ENCODE results near the gene EPHA7.

EPHA7 gene

DNA sequence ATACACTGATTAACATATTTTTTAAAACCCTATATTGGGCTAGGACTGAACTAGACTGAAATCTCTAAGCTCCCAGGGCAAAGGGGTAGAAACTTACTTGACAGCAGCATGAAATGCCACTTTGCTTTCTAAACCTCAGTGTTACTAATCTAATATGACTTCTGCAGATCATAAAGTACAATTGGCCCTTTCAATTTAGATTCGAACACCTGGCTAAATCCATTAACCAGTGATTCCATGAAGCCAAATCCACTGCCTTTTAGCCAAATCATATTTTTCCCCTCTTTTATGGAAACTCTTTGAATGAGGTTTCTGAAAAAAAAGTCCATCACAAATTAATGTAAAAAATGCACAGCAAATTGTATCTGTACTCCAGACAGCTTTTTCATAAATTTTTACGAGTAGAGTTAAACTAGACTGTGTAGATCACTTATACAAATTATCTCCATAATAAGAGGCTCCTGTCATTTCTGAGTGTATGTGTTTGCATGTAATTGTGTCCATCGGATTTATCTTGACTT is 25.7 kb downstream of the EPHA7 start:
- DNase-seq (ENCODE audit: low read depth, low spot score), result no peak

DNA sequence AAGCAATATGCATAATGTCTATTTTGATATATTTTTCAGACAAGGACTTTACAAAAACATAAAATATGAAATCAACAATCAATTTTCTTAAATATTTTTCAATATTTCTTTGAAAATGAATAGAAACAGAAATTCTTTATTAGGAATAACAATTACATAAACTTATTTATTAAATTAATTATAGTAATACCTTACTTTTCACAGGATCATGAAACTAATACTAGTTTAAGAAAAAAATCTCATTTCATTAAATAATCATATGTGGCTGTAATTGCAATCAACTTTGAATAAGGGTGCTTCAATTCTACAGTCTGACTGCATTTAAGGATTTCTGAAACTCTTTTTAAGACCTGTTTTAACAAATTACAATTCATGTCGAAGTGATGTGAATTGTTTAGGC is 26.6 kb downstream of the EPHA7 start:
- no peak for DNase-seq (ENCODE audit: low read depth, low spot score)

DNA sequence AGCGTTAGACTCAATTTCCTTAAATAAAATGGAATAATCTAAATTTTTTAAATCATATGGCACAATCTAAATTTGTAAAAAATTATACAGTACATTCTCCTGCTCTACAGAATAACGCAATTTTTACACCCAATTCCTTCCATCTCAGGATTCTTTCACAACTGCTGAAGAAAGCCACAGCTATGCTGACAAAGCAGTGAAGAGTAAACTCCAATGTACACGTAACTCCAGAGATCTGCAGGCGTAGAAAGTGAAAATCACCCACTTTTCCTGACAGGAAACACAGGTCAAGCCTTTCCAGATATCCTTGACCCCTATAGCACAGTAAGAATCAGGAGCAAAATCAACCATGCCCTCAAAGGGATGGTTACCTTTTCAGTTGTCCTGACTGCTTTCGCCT is 27.4 kb downstream of the EPHA7 start:
- no peak for DNase-seq (ENCODE audit: low read depth, low spot score)

DNA sequence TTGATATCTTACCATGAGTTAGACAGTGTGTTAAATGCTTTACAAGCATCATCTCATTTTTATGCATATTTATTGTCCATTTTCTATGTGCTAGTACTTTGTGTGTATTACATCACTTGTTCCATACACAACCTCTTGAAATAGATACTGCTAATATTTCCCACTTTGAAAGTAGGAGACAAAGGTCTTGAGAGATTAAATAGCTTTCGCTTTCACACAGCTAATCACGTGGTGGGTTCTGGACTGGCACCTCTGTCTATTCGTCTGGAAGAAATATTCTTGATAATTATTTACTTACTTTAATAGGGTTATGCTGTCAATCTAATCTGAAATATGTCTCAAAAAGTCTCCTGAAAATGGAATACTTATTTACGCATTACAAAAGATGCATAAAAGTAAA is 30.2 kb downstream of the EPHA7 start:
- no peak for DNase-seq (ENCODE audit: low read depth, low spot score)

DNA sequence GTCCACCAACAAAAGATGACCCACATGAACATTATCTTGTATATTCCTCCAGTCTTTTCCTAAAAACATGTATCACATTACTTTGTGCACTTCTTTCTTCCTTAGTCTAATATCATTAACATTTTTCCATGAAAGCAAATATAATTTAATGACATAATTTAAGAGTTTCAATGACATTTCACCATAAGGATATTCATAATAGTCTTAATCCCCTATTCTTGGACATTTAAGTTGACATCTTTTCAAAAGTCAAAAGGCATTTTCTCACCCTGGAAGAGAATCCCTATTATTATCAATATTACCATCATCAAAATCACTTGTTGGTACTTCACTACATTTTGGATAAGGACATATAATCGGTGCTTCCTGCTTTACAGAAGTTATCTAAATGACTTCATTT is 31.3 kb downstream of the EPHA7 start:
- DNase-seq (ENCODE audit: low read depth, low spot score), result no peak

DNA sequence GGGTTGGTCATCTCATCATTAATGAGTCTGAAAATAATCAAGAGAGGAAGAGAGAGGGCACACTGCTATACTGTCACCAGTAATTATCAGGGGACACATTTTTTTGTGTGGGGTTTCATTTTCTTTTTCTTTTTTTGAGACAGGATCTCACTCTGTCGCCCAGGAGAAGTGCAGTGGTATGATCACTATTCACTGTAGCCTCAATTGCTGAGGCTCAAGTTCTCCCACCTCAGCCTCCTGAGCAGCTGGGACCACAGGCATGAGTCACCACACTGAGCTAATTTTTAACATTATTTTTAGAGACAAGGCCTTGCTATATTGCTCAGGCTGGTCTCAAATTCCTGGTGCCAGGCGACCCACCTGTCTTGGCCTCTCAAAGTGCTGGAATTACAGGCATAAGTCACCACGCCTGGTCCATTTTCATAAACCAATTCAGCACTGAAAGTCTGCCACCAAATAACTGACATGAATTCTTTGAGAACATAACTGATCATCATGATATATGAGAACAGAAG is 43.3 kb downstream of the EPHA7 start:
- no peak for DNase-seq (ENCODE audit: low read depth, low spot score)

DNA sequence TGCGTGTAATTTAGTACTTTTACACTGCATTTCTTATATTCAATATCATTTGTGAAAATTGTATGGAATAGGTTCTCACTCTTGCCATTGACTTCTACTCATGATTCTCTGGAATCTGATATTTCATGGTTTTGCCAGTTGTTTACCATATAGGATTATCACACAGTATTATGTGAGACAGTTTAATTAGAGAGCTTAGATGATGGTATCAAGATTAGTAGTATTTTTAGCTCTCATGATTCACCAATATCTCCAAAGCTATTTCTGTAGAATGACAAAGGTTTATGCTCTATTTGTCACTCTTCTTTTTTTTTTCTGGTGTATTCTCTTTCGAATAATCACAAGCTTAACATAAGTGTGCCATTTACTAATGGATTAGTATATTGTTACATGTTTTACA is 45.9 kb downstream of the EPHA7 start:
- DNase-seq (ENCODE audit: low read depth, low spot score), result no peak

DNA sequence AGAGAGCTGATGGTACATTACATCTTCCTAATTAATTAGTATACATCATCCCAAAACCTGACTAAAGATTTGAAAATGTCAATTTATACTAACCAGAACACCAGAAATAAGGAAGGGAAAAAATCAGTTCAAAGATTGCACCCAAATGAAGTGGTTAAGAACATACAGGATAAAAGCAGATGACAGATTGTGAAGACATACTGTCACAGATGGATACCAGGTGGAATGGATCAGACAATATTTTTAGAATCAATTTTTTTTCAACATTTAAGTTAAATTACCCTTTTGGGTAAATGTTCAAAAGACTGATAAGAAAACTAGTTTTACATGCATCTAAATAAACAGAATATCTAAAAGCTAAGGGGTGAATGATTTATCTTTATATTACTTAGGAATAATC is 47.6 kb downstream of the EPHA7 start:
- no peak for DNase-seq (ENCODE audit: low read depth, low spot score)

DNA sequence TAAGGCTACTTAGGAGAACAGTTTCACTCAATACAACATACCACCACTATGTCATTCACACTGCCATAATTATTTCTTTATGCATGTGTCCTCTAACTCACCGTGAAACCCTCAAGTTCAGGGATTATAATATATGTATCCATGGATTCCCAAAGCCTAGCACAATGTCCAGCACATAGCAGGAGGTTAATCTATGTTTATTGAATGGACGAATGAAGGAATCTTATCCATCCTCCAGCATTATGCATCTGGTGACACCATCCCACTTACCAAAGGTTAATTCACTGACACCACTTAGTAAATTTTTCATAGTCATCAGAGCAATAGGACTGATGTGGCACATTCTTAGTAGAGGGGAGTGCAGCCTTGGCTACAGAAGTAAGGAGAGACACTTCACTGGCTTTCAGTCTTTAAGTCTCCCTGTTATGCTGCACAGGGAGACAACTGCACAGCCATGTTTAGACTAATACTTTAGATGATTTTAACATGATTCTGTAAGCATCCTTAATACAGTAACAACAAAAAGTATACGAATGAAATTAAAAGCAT is 49.7 kb downstream of the EPHA7 start:
- no peak for DNase-seq (ENCODE audit: low read depth, low spot score)

DNA sequence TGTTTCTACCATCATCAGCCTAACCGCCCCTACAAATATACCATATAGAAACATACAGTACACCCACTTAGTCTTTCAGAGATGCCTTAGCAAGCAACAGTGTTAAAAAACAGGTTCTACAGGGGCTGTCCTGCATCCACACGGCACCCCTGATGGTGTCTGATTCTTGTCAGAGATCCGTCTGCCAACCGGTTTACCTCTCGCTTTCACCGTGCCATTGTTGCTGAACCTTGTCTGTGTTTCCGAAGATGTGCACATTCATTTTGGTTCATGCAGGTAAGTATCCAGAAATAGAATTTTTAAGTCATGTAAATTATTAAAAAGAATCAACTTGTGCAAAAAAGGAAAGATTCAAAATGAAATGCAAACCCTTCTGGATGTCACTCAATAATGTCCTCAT is 52.9 kb downstream of the EPHA7 start:
- DNase-seq (ENCODE audit: low read depth, low spot score), result no peak

DNA sequence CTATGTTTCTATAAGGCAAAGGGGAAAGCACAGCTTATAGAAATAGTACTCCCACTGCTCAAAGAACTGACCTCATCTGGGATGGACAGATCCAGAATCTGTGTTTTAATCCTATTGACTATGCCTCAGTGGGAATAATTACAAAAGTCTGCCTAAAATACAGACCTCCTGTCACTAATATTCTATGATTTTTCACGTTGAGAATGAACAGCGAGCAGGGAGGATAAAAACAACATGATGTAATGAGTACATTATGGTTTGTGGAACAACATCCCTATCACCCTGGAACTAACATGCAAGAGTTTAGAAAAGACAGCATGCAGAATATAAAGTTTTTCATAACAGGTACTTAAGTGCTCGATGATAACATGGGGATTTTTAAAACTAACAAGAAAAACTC is 53.9 kb downstream of the EPHA7 start:
- no peak for DNase-seq (ENCODE audit: low read depth, low spot score)

DNA sequence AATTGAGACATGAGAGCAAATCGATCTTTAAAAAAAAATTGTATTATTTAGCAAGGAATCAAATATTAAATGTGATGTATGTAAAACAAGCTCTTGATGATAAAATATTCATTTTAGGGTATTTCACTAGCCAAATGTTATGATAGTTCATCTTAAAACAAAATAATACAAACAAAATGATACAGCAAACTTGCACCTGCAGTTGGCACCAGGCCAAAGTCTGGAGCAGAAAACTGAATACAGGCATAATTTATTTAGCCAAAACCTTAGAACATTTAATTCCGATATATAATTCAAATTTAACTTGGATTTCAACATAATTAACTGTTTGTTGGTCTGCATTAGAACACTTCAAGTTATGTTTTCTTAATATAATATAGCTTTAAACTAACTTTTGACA is 60.9 kb downstream of the EPHA7 start:
- no peak for DNase-seq (ENCODE audit: low read depth, low spot score)

DNA sequence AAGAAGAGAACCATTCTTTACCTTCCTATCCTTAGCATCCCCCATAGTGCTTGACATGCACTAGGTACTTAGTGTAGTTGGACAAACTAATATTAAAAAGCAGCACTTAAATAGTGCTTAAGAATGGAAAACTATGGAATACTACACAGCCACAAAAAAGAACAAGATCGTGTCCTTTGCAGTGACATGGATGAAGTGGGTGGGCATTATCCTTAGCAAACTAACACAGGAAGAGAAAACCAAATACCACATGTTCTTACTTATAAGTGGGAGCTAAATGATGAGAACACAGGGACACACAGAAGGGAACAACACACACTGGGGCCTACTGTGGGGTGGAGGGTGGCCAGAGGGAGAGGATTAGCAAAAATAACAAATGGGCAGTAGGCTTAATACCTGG is 66.8 kb downstream of the EPHA7 start:
- no peak for DNase-seq (ENCODE audit: low read depth, low spot score)

DNA sequence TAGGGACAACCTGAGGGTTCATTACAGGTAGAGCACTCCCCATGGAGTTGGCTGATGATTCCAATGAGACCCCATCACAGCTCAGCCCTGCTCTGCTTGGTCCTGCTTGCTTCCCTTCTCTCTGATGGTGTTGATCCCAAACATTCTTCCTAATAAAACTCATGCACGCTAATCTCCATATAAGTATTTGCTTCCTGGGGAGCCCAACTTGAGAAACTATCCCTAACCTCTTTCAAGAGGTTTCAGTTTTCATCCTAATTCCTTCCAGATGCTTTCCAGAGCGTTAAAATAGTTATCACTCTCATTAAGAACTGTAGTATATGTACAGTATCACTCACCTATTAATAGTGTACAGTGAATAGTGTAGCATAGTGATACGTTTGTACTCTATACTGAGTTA is 68.1 kb downstream of the EPHA7 start:
- no peak for DNase-seq (ENCODE audit: low read depth, low spot score)

DNA sequence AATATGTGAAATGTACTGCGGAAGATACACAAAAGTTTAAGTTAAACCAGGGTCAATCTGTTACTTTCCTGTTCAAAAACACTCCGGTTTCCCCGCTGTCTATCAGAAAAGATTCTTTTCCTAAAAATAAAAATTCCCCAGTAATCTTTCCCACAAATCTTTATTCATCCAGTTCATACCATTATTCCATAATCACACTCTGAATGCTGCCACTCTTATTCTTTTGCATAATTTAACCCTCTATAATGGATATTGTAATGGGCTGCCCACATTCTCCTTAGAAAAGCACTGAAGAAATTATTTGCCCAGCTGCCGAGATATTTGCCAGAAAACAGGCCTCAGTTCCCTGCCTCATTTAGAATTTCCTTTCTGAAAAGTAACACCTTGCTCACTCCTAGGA is 68.6 kb downstream of the EPHA7 start:
- DNase-seq (ENCODE audit: low read depth, low spot score), result no peak

DNA sequence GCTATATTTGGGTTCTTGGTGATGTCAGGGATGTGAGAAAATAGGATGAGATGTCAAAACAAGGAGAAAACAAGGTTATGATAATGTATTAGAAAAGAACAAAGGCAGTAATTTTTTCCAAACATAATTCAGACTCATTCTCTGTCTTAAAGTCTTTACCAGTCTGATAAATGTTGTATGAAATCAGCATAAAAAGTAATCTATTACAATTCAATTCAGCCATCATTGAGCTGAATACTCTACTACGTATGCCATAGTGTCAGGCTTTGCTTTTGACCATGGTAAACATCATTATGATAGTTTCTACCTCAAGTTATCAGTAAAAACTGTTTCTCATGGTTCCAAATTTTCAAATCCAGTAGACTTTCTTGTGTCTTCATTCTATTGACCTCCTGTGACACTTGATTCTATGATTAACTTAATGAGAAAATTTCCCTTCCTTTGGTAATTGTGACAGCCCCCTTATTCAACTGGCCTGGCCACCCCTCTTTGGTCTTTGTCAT is 75.0 kb downstream of the EPHA7 start:
- DNase-seq (ENCODE audit: low read depth, low spot score), result no peak

DNA sequence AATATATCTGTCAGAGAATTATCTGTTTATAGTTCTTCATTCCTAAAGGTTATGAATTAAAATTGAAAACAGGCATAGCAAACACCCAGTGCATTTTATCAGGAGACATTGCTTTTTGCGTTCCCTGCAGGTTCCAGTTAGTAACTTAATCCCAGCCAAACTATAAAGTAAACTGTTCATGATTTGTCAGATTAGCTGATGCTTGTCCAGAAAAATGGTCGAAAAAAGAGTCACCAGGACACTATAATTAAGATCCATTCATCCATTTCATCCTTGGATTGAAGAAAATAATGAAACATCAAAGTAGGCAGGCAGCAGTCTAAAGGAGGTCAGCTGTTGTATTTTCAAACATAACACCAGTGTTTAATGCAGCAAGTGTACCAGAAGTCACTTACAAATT is 75.9 kb downstream of the EPHA7 start:
- no peak for DNase-seq (ENCODE audit: low read depth, low spot score)

DNA sequence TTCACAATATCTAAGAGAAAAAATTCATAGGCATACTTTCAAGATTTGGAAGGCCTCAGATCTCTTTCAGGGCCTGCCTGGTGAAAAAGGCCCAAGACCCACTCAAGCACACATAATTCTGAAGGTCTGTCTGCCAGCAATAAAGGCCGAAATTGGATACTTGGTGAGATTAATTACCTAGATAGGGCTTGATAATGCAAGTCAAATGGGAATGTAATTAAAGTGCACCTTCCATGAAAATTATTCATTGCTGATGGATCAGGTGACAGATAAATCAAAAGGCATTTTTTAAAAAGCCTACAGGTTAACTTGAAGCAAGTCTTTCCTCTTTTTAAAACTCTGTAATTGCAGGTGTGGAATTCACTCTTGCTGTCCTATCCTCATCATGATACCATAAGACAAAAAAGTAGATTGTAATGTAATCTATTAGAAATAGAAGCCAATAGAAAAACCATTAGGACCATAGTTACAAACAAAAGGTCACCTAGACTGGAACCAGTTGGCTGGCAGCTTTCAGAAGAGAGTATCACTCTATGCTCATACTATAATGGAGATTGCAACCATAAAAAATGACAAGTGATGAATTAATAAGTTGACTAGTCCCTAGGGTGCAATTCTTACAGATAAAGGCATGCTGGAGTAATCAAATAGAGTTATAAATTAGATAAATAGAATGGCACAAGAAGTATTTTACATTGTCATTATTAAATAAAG is 77.3 kb downstream of the EPHA7 start:
- DNase-seq (ENCODE audit: low read depth, low spot score), result no peak

DNA sequence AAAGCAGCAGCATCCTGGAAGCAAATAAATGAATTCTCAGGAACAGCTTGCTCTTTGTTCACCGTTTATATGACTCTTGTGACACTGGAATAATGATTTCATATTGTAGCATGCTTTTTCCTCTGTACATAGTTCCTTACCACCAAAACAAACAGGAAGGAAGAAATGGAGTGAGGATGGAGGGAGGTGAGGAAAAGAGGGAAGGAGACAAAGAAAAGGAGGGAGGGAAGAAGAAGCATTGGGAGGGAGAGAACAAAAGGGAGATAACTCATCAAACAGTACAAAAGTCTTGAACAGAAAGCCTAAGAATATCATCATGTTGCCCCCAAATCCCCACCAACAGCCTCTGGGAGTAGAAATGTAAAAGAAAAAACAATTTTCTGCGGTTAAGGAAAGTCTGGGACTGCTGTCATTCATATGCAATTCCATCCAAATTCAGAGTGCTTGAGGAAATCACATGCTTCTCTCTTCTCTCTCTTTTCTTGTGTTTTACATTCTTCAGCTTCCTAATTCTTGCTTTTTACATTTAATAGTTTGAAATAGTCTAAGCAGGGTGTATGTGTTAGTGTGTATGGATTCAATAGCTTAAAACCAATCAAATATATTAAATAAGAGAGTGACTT is 81.5 kb downstream of the EPHA7 start:
- no peak for DNase-seq (ENCODE audit: low read depth, low spot score)

DNA sequence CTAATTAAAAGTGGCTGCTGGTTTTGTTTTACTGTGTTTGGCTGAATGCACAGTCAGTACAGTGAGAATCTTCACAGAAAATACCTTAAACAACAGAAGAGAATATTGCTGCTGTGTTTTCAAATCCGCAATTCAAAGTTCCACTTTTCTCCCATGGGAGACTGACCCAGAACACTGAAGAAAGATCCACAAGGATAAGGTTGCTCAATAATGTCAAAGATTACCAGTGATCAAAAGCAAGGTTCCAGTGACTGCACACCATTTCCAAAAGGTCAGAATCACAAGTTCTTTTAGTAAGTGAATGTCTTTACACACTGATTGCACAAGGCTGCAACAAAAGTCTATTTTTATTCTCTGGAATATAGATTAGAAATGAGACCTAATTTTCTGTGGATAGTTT is 82.3 kb downstream of the EPHA7 start:
- DNase-seq (ENCODE audit: low read depth, low spot score), result no peak

DNA sequence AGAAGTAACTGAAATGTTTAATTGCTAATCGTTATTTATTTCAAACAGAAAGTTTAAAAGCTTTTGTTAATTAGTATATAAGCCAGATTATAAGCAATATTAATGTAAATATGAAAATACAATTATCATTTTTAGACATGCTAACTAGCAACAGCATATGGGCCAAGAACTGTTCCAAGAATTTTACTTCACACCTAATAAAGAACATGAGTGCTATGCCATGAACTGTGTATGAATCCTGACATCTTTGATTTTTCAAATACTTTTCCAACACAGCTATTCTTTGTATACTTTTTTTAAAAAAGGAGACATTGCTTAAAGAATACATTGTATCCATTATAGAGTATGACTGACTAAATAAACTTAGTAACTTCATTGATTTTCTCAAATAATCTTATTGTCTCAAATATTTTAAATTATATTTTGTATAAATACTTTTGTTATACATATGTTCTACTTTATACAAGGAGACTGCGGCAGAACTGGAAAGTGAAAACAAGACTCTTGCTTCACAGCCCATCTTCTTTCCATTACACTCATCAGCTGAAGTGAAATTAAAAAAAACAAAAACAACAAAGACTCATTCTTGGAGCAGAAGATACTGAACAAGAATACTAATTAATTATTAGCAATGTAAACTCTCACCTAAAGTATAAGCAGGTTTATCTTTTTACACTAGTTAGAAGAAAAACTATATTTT is 89.9 kb downstream of the EPHA7 start:
- DNase-seq (ENCODE audit: low read depth, low spot score), result no peak

DNA sequence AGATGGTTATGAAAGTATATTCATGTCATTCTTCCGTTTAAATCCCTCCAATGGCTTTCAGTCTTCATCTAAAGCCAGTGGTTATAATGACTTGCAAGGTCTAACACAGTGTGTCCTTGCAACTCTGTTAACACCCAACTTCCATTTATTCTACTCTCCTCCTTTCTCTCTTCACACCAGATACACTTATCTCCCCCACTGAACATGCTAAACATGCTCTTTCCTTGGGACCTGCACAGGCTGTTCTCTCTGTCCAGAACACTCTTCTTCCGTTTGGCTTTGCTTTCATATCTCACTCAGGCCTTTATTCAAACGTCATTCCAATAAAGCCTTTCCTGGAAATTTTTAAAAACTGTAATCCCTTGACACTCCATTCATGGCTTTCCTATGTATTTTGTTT is 91.5 kb downstream of the EPHA7 start:
- DNase-seq (ENCODE audit: low read depth, low spot score), result no peak

Measured in astrocyte of the hippocampus (primary cell).